Stomach smooth muscle (tissue), 2 donors: ENCODE results near the gene LRR1.
A peak's percentile ranks its signal among the peaks of the same experiment; 100 is the strongest.
"Not testable (repeated sequence)": the region's sequence is repeated elsewhere in the genome, so short reads cannot be mapped to it uniquely, and the experiment has no call there.

Source experiments
- H3K27ac ChIP-seq: one replicate; pipeline ENCODE4 v1.7.0; 2013; ENCODE audit warnings: mild to moderate bottlenecking, low read length, inconsistent platforms
- H3K27me3 ChIP-seq, 2 donors: one replicate each; pipeline ENCODE4 v1.7.0; 2013; ENCODE audit warnings: low read length in 2 of 2; ENCODE audit not compliant: insufficient read depth in 2 of 2, control insufficient read depth in 1 of 2
- H3K36me3 ChIP-seq, 2 donors: one replicate each; pipeline ENCODE4 v1.7.0; 2013; ENCODE audit warnings: low read length in 2 of 2; ENCODE audit not compliant: control insufficient read depth in 2 of 2, insufficient read depth in 2 of 2
- H3K4me1 ChIP-seq: one replicate; pipeline ENCODE4 v1.7.0; 2013; ENCODE audit warnings: low read length; ENCODE audit not compliant: control insufficient read depth, insufficient read depth
- H3K4me3 ChIP-seq, 2 donors: one replicate each; pipeline ENCODE4 v1.7.0; 2013; ENCODE audit warnings: low read length in 2 of 2
- H3K9ac ChIP-seq, 2 donors: one replicate each; pipeline ENCODE4 v1.7.0; 2013; ENCODE audit warnings: low read length in 2 of 2, mild to moderate bottlenecking in 1 of 2
- H3K9me3 ChIP-seq, 2 donors: one replicate each; pipeline ENCODE4 v1.7.0; 2013; ENCODE audit warnings: low read length in 2 of 2; ENCODE audit not compliant: control insufficient read depth in 2 of 2
- donor health status: healthy.
- donor health status: Pancreatic carcinoma.

Gene LRR1

DNA sequence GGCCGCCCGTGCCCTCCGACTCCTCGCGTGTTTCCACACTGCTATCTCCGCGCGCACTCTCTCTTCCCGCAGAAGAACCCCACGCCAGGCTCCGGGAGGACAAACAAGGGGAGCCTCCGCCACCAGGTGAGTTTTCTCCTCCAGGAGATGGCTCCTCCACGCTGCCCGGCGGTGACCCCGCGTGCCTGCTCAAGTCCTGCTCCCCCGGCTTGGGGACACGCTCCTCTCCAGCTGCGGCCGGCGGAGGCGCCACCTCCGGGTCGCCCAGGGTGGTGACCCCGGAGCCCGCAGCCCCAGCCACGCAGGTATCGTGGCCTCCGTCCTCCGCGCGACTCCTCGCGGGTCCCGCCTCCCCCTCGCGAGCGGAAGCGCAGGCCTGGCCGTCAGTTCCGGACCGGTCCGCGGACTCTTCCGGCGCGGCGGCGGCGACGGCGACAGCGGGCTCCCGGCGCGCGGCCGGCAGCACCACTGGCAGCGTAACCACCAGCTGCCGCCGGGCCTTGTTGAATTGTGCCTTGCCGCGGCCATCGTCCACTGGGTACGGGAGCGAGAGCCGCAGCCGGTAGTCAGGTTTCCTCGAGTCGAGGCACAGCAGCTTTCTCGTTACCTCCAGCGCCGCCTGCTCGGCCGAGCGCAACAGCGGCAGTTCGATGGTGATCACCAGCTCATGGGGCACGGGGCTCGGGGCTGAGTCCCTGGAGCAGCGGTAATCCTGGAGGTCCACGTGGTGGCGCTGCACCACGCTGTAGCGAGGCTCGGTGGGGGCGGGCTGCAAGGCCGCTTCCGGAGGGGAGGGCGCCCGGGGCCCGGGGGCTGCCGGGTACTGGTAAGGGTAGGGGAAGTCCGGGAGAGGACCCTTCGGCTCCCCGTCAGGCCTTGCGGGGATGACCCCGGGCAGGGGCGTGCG, 35.2 kb downstream of the LRR1 start:
- H3K27ac ChIP-seq, result peak overlapping the region; percentile 91
- H3K36me3 ChIP-seq, result no peaks in the 10 kb centered on the region
- H3K4me3 ChIP-seq, result peak overlapping the region; percentile 85 to 93
- no peaks in the 10 kb centered on the region for H3K9me3 ChIP-seq
- peak overlapping the region; percentile 81 to 87 for H3K9ac ChIP-seq
- H3K4me1 ChIP-seq, result peaks cover 11% of the 10 kb centered on the region
- no peaks in the 10 kb centered on the region for H3K27me3 ChIP-seq

DNA sequence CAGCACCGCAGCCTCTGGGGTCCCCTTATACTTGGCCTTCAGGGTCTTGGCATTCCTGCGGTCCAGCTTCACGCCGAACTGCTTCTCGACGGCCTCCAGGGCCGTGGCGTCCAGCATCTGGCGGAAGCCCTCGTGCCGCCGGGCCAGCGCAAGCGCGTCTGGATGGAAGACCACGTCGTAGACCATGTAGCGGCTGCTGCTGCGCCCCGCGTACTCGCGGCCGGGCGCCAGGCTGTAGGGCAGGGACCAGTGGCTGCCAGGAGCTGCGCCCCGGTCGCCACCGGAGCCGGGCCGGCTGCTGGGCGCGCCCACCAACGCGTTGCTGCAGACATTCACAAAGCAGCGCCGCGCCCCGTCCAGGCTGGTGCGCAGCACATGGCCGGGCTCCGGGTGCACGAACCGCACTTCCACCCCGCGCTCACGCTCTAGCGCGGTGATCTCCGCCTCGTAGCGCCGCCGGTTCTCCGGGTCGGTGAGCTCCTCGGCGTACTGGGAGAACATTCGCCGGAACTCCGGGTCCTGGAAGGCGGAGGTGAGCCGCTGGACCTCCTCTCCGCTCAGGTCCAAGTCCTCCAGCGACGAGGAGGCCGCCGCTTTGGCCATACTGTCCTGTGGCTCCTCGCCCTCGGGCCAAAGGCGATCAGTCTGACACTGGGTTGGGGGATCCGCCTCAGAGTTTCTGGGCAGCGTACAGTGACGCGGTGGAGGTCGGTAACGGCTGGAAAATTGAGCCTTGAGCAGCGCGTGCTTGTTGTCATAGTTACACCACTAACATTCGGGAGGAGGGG, 36.0 kb downstream of the LRR1 start, which contains the start of gene DNAAF2:
TSS of gene DNAAF2 (minus strand) at position 698 of the 788 bp plus-strand sequence. CDS start at position 603, 95 bp downstream.
- peak within 1 kb of the TSS; percentile 91 for H3K27ac ChIP-seq
- peak within 1 kb of the TSS; percentile 85 to 93 for H3K4me3 ChIP-seq
- H3K27me3 ChIP-seq, result no peaks in the 10 kb centered on the region
- H3K9me3 ChIP-seq, result no peaks in the 10 kb centered on the region
- H3K36me3 ChIP-seq, result no peaks in the 10 kb centered on the region
- H3K9ac ChIP-seq, result peak within 1 kb of the TSS; percentile 81 to 87
- H3K4me1 ChIP-seq, result peaks cover 11% of the 10 kb centered on the region

DNA sequence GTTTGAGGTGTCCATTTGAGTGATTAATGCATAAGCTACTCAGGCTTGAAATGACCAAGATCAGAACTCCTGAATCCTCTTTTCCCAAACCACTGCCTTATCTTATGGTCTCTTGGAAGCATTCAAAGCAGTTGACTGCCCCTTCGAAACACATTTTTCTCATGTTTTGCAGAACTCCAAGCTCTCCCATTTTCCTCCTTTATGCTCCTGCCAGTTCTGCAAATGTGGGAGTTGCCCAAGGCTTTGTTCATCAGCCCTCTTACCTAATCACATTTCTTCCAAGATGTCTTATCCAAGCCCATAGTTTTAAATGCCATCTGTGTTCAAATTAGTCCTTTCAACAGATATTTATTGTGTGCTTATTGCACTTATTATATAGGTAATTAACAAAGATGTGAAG, 38.1 kb downstream of the LRR1 start:
- no peaks in the 10 kb centered on the region for H3K27me3 ChIP-seq
- no peaks in the 10 kb centered on the region for H3K9me3 ChIP-seq
- H3K4me1 ChIP-seq, result peaks cover 11% of the 10 kb centered on the region
- no peak overlapping the region for H3K27ac ChIP-seq
- no peak overlapping the region for H3K9ac ChIP-seq
- H3K4me3 ChIP-seq, result no peak overlapping the region
- no peaks in the 10 kb centered on the region for H3K36me3 ChIP-seq

DNA sequence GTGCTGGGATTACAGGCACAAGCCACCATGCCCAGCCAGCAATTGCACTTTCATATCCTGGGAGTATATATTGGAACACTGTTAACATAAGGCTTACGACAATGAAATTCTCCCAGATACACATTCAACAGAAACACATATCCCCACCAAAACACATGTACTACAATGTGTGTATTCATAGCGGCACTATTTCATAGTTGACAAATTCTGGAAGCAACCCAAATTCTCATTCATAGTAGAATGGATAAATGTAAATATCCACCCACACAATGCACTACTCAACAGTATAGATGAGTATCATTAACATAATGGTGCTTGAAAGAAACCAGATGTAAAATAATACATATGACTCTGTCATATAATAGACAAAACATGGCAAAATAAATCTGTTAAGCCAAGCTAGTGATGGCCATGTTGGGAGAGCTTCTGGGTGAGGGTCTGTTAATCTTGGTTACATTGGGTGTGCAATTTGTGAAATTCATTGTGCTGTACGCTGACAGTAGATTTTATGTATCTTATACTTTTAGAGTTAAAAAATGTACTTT, 38.9 kb downstream of the LRR1 start:
- no peak overlapping the region for H3K9ac ChIP-seq
- no peak overlapping the region for H3K27ac ChIP-seq
- no peak overlapping the region for H3K4me3 ChIP-seq
- peaks cover 11% of the 10 kb centered on the region for H3K4me1 ChIP-seq
- H3K27me3 ChIP-seq, result no peaks in the 10 kb centered on the region
- H3K36me3 ChIP-seq, result no peaks in the 10 kb centered on the region
- no peaks in the 10 kb centered on the region for H3K9me3 ChIP-seq

DNA sequence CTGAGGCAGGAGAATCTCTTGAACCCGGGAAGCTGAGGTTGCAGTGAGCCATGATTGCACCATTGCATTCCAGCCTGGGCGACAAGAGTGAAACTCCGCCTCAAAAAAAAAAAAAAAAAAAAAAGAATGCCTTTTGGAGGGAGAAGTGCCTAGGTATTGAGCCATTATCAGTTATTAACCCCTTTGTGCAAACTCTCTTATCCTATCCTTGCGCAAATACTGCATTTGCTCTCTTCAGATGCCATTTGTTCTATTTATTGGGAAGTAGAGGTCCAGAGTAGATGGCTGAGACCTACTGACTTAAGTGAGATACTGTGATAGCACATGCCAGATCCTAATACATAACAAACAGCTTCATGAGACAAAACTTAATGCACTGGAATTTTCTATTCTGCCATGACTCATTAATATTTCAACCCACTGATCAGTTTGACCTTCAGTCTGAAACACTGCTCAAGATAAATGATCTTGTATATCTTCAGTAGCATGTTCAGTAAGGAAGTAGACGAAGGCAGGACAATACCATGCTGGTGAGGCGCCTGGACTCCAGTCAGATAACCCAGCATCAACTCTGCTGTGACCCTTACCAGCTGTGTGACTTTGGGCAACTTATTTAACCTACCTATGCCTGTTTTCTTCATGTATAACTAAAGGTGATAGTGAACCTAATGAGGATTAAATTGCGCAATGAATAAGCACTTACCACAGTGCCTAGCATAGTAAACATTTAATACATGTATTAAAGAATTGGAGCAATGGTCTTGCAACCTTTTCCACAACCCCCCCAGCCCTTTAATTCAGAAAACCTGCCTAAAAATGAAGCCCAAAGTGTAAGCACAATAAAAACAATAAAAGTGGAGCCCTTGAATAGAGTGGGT, 42.0 kb downstream of the LRR1 start:
- Histone ChIP-seq H3K27ac (no peak overlapping the region), H3K9me3 (no peaks in the 10 kb centered on the region), H3K9ac (no peak overlapping the region), H3K4me3 (no peak overlapping the region), H3K27me3 (no peaks in the 10 kb centered on the region), H3K4me1 (peaks cover 3% of the 10 kb centered on the region), H3K36me3 (no peaks in the 10 kb centered on the region)

DNA sequence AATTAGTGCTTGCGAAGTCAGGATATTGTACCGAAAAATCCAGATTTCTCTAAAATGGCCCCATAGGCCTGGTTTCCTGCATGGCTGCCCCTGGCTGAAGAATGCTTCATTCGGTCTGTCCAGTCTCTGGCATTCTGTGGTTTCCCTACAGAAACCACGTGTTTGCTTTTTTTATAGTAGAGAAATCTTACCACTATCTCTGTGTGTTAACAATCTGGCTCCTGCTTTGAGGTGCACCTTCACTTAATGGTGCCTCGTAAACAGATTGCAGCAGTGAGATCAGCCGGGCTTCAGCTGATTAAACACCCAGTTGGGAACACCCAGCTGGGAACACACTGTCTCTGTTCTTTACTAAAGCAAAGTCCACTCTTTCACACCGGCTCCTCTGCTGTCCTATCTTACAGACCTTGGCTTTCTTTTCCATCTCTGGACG, 43.0 kb downstream of the LRR1 start:
- Histone ChIP-seq H3K9me3 (no peaks in the 10 kb centered on the region), H3K4me3 (no peak overlapping the region), H3K27me3 (no peaks in the 10 kb centered on the region), H3K9ac (no peak overlapping the region), H3K36me3 (no peaks in the 10 kb centered on the region), H3K4me1 (peaks cover 3% of the 10 kb centered on the region), H3K27ac (no peak overlapping the region)

DNA sequence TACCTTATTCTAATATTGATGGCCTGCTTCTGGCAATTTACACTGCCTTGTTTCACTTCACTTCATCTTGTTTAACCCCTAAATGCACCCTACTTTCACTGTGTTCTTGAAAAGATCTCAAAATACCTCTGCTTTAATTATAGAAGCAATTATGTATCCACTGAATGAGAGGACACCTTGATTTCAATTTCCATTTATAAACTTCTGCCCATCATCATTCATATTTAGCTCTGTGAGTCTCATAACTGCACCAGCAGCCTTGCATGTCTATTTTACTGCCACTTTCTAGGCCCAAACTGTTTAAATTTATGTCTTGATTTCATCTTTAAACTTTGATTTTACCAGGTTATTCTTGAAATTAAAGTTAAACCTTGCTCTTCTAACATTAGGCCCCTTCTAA, 43.4 kb downstream of the LRR1 start:
- no peaks in the 10 kb centered on the region for H3K9me3 ChIP-seq
- H3K4me1 ChIP-seq, result peaks cover 3% of the 10 kb centered on the region
- no peaks in the 10 kb centered on the region for H3K27me3 ChIP-seq
- H3K27ac ChIP-seq, result no peak overlapping the region
- no peak overlapping the region for H3K4me3 ChIP-seq
- H3K36me3 ChIP-seq, result no peaks in the 10 kb centered on the region
- no peak overlapping the region for H3K9ac ChIP-seq

DNA sequence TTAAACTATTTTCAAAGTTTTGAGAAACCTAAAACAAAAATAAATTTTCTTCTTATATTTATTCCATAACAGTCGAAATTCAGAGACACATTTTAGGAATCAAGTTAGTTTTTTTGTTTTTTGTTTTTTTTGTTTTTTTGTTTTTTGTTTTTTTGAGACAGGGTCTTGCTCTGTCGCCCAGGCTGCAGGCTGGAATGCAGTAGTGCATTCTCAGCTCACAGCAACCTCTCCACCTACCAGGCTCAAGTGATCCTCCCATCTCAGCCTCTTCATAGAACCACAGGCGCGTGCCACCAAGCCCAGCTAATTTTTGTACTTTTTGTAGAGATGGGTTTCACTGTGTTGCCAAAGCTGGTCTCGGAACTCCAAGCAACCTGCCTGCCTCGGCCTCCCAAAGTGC, 54.8 kb downstream of the LRR1 start:
- no peaks in the 10 kb centered on the region for H3K36me3 ChIP-seq
- no peak overlapping the region for H3K9ac ChIP-seq
- H3K27ac ChIP-seq, result no peak overlapping the region
- no peaks in the 10 kb centered on the region for H3K9me3 ChIP-seq
- no peaks in the 10 kb centered on the region for H3K27me3 ChIP-seq
- no peak overlapping the region for H3K4me3 ChIP-seq
- no peaks in the 10 kb centered on the region for H3K4me1 ChIP-seq

DNA sequence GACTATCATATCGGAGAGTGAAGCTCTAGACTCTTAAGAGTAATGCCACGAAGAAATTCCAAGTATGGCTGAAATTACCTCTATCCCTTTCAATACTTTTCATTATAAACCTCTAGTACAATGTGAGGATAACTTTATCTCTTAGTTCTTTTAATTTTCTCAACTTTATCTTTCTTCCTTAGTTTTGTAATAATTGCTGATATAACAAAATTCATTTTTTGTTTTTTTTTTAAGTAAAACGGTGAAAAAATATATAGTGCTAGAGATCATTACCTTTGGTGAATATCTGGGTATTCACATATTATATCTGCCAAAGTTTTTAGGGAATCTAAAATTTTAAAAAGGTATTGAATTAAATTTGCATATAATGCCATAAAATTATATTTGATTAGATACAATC, 55.8 kb downstream of the LRR1 start:
- Histone ChIP-seq H3K9me3 (no peaks in the 10 kb centered on the region), H3K27me3 (no peaks in the 10 kb centered on the region), H3K9ac (no peak overlapping the region), H3K36me3 (no peaks in the 10 kb centered on the region), H3K4me3 (no peak overlapping the region), H3K27ac (no peak overlapping the region), H3K4me1 (no peaks in the 10 kb centered on the region)

DNA sequence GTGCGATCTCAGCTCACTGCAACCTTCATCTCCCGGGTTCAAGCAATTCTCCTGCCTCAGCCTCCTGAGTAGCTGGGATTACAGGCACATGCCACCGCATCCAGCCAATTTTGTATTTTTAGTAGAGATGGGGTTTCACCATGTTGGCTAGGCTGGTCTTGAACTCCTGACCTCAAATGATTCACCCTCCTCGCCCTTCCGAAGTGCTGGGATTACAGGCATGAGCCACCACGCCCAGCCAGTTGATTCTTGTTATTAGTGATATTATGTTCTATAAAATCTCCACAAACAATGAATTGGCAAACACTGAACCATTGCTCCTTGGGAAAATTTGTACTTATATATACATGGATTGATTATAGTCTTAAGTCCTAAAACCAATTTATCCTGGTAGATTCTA, 58.8 kb downstream of the LRR1 start:
- H3K9me3 ChIP-seq, H3K9ac ChIP-seq, H3K27ac ChIP-seq, H3K4me1 ChIP-seq, H3K4me3 ChIP-seq, H3K36me3 ChIP-seq, H3K27me3 ChIP-seq: not testable (repeated sequence)
